Sigmoid colon (tissue), 4 donors: ENCODE results near the gene SRGN.

Experiments used
- EP300 ChIP-seq, 4 donors: sonication (generic); formaldehyde crosslinking; IDR thresholded peaks; one replicate each; pipeline ENCODE4 v1.6.1; 2017; ENCODE audit warnings: antibody characterized with exemption in 4 of 4
- POLR2A ChIP-seq, 2 donors: fragments of 450-650 bp; IDR thresholded peaks; one replicate each; pipeline ENCODE4 v1.6.1; 2016; ENCODE audit warnings: antibody characterized with exemption in 2 of 2, mild to moderate bottlenecking in 2 of 2, moderate library complexity in 2 of 2
- POLR2AphosphoS5 ChIP-seq, 4 donors: sonication (generic); formaldehyde crosslinking; IDR thresholded peaks; one replicate each; pipeline ENCODE4 v1.6.1; 2017; ENCODE audit warnings: antibody characterized with exemption in 4 of 4
- TF ChIP-seq, protein P1 (sequence below), 4 experiments: fragments of 450-650 bp in 3 of 4; fragments of 200-600 bp in 1 of 4; IDR thresholded peaks; one replicate each; pipeline ENCODE4 v1.5.1; 2016 to 2019; ENCODE audit warnings: antibody characterized with exemption in 4 of 4, mild to moderate bottlenecking in 3 of 4, moderate library complexity in 2 of 4

DNA sequence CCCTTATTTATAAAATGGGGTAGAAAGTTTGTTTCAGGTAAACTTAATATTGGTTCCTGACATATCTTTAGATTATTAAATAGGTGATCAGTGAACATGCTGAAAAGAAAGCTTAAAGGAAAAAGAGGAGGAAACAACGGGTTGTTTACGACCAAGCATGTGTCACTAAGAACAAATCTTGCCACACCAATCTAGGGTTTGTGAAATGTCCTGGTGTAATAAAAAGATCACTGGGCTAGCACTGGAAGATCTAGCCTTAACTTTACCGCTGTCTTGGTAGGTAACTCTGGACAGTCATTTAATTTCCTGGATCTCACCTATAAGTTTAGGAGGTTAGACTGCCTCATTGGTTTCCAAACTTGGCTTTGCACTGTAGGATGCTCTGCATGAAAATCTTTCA is 55.1 kb downstream of the SRGN start:
- TF ChIP-seq, protein P1, sequence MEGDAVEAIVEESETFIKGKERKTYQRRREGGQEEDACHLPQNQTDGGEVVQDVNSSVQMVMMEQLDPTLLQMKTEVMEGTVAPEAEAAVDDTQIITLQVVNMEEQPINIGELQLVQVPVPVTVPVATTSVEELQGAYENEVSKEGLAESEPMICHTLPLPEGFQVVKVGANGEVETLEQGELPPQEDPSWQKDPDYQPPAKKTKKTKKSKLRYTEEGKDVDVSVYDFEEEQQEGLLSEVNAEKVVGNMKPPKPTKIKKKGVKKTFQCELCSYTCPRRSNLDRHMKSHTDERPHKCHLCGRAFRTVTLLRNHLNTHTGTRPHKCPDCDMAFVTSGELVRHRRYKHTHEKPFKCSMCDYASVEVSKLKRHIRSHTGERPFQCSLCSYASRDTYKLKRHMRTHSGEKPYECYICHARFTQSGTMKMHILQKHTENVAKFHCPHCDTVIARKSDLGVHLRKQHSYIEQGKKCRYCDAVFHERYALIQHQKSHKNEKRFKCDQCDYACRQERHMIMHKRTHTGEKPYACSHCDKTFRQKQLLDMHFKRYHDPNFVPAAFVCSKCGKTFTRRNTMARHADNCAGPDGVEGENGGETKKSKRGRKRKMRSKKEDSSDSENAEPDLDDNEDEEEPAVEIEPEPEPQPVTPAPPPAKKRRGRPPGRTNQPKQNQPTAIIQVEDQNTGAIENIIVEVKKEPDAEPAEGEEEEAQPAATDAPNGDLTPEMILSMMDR (IDR thresholded peaks at IDR 0.05), result no peak
- TF ChIP-seq EP300 (IDR thresholded peaks at IDR 0.05) (no peak), POLR2A (IDR thresholded peaks at IDR 0.05) (no peak), POLR2AphosphoS5 (IDR thresholded peaks at IDR 0.05) (no peak)
